ENCODE measurements around the gene OR2G2.

GRCh38 chr1:247638781-247639180 lies 50.6 kb downstream of the OR2G2 start:
- TF ChIP-seq CTCF (IDR thresholded peaks at IDR 0.05; ENCODE audit: low read depth, low read length) (no peak), POLR2A (IDR thresholded peaks at IDR 0.05; ENCODE audit: extremely low read depth, insufficient read length) (no peak)
